Erythroblast (primary cell): ENCODE measurements around the gene ATF6.
A peak's percentile ranks its signal among the peaks of the same experiment; 100 is the strongest.
"Not testable (repeated sequence)": the region's sequence is repeated elsewhere in the genome, so short reads cannot be mapped to it uniquely, and the experiment has no call there.

Source experiments
- DNase-seq, 2 experiments: peaks; one replicate each; lab custom pipeline; 2025; lab: John Stamatoyannopoulos, UW
- GATA1 ChIP-seq: IDR thresholded peaks from 2 replicates; pipeline ENCODE4 v1.6.1; 2011; ENCODE audit warnings: low read depth, mild to moderate bottlenecking, control low read depth, low read length, moderate library complexity
- POLR2A ChIP-seq: IDR thresholded peaks from 2 replicates; pipeline ENCODE4 v1.6.1; 2011; ENCODE audit warnings: mild to moderate bottlenecking, low read length

The ATF6 gene

DNA sequence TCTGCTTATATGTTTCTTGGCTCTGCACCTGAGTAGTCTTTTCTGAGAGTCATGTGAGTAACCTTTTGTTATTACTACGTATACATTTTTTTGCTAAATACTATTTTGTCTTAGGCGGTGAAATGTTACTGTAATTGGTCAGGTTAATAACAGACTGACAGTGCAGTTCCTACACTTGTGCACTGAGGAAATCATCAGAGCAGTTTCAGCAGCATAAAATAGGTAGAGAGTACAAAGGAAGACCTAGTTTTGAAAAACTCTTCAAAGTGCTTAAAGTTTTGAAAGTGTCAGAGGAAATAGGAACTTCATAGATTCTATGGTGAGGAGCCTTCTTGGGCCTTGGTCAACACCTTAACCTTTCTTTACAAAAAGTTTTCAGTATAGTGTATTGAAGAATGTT lies 11.1 kb downstream of the ATF6 start:
- DNase-seq: no peak
- no peak for TF ChIP-seq POLR2A
- TF ChIP-seq GATA1: no peak

DNA sequence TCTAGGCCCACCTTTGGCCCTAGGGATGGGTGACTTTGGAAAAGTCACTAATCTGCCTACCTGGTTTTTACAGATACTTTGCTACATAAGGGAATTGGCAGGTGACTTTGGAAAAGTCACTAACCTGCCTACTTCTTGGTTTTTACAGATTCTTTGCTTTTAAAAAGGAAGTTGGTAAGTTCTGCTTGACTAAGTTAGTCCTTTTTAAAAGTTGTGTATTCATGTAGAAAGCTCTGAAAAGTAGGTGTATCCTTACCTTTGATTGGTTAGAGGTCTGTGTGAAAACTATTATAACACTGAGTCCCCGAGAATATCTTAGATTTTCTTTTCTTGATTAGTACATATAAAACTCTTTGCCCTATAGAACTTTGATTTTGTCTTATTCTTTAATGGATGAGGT lies 12.4 kb downstream of the ATF6 start:
- DNase-seq: no peak
- no peak for TF ChIP-seq POLR2A

DNA sequence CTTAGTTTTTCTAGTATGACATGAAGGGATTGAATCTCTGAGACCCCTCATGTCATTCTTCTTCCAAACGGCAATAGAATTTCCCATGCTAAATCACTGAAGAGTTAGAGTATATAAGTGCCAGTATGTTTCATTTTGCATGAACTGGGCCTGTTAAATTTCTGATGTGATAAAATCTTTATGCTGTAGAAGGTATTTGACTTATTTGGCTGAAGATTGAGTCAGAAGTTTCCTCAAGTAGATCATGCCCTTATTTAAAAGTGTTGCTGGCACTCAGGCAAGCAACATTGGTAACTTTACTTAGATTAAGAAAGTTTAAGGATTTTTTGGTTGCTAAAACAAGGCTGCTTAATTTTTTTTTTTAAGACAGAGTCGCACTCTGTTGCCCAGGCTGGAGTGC lies 13.3 kb downstream of the ATF6 start:
- no peak for DNase-seq
- TF ChIP-seq GATA1 (no peak), POLR2A (no peak)

DNA sequence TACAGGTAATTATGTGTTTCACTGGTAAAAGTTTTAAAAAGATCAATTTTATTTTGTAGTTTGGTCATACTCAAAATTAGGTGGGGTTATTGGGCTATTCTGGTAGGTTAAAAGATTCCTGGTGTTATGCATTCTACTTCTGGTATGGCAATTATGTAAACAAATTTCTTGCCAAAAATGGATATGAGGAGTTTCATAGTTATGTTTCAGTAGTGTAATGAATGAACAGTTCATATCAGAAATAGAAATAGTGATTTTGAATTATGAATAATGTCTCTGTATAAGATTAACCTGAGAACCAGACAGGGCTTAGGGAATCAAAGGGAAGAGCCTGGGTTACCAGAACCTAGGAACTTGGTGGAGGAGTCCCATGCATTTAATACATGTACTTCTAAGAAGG lies 15.9 kb downstream of the ATF6 start:
- TF ChIP-seq GATA1: no peak
- TF ChIP-seq POLR2A: no peak
- DNase-seq: no peak

DNA sequence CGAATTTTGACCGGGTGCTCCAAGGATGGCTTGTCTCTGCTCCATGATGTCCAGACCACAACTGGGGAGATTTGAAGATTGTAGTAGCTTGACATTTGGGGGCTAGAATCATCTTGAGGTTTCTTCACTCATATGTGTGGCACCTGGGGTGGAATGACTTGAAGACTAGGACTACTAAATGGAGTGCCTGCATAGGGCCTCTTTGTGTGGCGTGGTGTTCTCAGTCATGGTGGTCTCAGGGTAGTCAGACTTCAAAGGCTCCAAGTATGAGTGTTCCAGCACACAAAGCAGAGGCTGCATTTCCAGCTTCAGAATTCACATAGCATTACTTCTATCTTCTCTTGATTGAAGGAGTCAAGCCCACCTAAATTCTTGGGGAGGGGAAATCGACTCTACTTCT lies 16.8 kb downstream of the ATF6 start:
- DNase-seq: no peak
- TF ChIP-seq GATA1 (no peak), POLR2A (no peak)

DNA sequence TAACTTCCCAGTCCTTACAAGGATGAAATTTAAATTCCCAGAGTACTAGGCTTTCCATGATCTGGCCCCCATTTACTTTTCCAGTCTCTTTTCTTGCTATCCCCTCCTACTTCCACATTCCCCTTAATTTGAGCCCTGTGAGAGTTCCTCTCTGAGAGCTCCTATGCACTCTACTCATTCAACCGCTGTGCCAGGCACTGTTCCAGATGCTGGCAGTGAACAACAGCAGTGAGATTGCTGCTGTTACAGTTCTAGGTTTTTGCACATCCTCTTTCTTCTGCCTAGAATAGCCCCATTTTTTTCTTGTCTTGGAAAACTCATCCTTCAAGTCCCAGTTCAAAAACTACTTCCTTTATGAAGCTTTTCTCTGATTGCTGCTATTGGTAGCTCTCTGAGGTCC lies 18.8 kb downstream of the ATF6 start:
- no peak for DNase-seq
- TF ChIP-seq GATA1 (no peak), POLR2A (no peak)

DNA sequence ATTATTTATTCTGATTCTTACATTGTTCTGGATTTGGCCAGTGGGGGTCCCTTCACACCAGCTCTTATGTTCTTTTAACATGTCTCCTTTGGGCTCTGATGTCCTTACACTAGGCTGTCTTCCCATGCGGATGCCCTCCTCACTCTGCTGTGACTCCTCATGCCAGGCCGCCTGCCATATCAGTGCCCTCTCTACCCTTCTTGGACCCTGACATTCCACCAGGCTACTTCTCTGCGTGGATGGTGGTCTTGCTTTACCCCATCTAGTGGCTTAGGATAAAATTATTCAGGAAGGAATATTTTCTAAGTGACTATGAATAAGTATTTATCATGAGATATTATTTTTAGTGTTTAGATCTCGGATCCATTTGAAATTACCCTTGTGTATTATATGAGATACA lies 21.2 kb downstream of the ATF6 start:
- no peak for DNase-seq
- TF ChIP-seq GATA1: no peak
- TF ChIP-seq POLR2A: no peak

DNA sequence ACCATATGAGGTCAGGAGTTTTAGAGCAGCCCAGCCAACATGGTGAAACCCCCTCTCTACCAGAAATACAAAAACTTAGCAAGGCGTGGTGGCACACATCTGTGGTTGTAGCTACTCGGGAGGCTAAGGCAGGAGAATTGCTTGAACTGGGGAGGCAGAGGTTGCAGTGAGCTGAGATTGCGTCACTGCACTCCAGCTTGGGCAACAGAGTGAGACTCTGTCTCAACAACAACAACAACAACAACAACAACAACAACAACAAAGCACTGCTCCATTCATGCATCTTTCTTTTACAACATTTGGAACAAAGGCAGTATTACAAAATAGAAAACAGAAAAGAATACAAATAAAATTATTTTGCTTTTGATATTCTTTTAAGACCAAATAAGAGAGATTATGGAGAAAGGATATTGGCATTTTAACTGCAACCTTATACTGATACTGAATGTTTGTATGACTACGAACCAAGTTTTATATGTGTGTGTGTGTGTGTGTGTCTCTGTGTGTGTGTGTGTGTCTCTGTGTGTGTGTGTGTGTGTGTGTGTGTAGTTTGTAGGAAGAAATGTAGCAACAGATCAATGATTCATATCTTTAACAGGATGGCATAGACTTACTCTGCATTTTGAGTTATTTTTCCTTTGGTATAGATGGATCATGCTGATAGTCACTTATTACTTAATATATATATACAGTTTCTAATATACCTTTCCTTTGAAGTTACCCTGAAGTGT lies 24.6 kb downstream of the ATF6 start:
- no peak for TF ChIP-seq GATA1
- no peak for TF ChIP-seq POLR2A

DNA sequence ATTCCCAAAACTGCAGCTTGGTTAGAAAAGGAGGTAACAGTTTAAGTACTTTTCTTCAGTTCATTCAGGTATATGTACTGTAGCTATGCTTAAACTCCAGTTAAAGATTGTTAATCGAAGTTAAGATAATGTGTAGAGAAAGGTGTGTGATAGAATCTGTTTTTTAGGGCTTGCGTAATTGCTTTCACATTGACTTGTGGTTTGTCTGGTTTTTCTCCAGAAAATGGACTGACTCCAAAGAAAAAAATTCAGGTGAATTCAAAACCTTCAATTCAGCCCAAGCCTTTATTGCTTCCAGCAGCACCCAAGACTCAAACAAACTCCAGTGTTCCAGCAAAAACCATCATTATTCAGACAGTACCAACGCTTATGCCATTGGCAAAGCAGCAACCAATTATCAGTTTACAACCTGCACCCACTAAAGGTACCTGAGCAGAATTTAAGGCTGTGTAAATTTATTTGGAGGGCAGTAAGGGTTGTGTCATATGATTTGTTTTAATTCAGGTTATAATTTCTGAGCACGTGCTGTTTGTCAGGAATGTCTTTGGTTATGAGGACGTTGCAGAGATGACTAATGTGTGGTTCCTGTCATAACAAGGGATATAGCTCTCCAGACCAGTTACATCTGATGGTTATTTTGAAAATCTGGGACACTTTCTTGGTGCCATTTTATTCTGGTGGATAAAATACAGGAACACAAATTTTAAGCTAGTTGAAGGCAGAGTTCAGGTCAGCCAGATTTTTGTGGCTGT lies 26.0 kb downstream of the ATF6 start:
- DNase-seq: no peak
- TF ChIP-seq GATA1 (no peak), POLR2A (no peak)

More for the DNA sequence above, 24.6 kb downstream of the ATF6 start:
- DNase-seq: no peak

DNA sequence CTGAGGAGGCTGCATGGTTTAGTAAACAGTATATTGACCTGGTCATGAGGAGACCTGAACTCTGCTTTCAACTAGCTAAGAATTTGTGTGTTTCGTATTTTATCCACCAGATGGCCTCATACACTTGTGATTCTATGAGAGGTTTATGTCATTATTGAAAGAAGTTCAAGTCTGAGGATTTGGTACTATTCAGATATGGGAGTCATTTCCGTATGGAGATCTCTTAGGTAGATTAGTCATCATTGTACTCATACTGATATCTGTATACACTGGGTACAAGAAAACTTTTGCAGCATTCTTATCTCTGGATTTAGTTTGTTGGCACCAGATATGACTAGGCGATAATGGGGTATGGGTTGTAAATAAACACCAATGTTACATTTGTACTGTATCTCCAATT lies 26.6 kb downstream of the ATF6 start:
- peak; percentile 67 to 79 for DNase-seq
- no peak for TF ChIP-seq GATA1
- TF ChIP-seq POLR2A: no peak

DNA sequence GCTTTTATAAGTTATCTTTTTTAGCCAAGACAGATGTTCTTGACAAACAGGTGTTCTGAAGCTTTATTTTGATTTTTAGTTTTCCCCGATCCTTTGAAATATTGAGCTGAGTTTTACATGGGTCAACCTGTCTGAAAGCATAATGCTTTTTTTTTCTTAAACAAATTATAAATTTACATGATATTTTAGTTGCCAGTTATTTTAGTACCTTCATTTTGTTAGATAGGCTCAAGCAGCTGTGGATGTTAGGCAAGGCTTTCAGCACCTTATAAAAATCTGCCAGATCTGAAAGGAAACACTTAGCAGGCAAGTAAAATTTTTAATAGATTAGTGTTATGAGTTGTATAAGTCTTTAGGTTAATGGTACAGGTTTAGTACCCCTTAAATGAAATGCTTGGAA lies 33.7 kb downstream of the ATF6 start:
- no peak for DNase-seq
- no peak for TF ChIP-seq POLR2A
- no peak for TF ChIP-seq GATA1

DNA sequence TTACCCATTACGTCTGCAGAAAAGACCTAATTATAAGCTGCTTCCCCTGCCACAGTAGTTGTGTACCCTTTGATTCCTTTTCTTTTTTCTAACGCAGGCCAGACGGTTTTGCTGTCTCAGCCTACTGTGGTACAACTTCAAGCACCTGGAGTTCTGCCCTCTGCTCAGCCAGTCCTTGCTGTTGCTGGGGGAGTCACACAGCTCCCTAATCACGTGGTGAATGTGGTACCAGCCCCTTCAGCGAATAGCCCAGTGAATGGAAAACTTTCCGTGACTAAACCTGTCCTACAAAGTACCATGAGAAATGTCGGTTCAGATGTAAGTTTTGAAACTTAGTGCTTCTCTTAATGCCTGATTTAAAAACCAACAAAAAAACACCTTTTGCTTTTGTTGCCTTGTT lies 35.8 kb downstream of the ATF6 start:
- DNase-seq: no peak
- TF ChIP-seq POLR2A (no peak), GATA1 (no peak)

DNA sequence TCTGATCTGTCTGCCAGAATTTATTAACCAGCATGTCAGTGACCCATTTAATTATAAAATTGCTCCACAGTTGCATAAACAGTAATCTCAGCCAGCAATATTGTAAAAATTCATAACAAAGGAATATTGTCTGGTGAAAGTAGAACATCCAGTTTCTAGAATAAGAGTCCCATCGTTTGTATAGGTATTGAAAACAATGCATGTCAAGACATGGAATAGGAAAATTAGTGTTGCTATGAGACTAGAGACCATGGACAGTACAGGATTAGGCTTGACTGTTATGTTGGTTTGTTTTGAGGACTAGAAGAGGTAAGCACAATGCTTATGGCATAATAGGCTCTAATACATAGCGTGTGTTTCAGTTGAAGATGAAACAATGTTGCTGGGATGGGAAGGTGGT lies 37.1 kb downstream of the ATF6 start:
- no peak for TF ChIP-seq POLR2A
- no peak for TF ChIP-seq GATA1
- DNase-seq: no peak

DNA sequence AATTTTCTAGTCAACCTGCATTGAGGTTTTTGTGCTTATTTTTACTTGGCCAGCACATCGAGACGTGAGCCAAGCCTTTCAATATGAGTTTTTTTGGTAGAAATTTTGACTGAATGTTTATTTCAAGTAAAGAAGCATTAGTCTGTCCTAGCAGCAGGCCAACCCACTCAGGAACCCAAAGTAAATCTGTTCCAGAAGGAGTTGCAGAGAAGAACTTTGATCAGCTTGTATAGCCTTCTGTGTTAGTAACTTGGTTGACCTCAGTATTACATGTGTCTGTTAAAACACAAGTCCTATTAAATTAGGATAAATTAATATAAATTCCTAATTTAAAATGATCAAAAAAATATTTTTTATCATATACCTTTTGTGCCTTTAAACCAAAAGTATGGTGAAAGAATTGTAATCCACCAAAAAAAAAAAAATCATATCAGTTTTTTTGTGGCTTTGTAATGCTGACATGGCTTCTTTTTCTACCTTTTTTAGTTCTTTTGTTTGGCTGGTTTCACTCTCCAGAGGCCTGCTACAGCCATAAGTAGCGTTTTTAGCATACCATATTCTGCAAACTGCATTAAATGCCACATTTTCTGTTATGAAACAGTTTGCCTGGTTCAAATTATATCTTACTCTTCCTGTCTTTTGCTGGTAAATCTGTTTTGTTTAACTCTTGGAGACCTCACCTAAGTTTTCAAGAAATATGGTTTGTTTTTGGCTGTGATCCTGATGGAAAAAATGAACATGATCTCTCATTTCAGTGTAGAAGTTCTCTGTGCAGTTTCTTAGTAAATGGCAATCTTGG lies 39.5 kb downstream of the ATF6 start:
- TF ChIP-seq POLR2A: no peak
- TF ChIP-seq GATA1: no peak
- no peak for DNase-seq

DNA sequence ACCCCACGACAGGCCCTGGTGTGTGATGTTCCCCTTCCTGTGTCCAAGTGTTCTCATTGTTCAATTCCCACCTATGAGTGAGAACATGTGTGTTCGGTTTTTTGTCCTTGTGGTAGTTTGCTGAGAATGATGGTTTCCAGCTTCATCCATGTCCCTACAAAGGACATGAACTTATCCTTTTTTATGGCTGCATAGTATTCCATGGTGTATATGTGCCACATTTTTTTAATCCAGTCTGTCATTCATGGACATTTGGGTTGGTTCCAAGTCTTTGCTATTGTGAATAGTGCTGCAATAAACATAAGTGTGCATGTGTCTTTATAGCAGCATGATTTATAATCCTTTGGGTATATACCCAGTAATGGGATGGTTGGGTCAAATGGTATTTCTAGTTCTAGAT lies 43.1 kb downstream of the ATF6 start:
- DNase-seq: not testable (repeated sequence)

DNA sequence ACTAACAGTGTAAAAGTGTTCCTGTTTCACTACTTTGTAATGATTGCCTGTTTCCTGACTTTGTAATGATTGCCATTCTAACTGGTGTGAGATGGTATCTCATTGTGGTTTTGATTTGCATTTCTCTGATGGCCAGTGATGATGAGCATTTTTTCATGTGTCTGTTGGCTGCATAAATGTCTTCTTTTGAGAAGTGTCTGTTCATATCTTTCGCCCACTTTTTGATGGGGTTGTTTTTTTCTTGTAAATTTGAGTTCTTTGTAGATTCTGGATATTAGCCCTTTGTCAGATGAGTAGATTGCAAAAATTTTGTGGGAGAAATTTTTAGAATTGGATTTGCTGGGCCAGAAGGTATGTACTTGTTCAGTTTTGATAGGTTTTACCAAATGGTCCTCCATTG lies 43.5 kb downstream of the ATF6 start:
- DNase-seq: not testable (repeated sequence)
